GM10266 (cell line): Measurements from ENCODE around the gene ELMO1.

Source experiments
- DNase-seq: peaks from one replicate; pipeline ENCODE4 v3.0.0; 2012; ENCODE audit errors: extremely low spot score
- TF ChIP-seq, protein P1 (sequence below): IDR thresholded peaks from 2 replicates; pipeline ENCODE4 v1.5.1; 2012; ENCODE audit warnings: mild to moderate bottlenecking, low read depth; ENCODE audit not compliant: control insufficient read depth, insufficient read depth; ENCODE audit errors: missing control alignments

Gene ELMO1

DNA sequence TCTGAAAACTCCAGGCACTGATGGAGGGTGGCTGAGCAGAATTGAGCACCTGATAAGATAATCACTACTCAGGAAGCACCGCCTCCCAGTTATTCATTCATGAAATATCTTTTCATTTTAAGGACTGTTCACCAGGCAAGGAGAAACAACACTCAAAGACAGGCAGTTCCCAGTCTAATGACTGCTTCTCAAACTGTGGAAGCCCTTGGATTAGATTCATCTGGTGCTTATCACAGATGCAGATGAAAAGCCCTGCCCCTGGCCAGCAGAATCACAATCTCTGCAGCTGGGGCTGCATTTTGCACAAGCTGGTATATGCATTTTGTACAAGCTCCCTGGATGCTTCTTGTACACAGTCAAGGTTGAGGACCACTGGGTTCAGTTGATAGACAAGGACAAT lies 109.7 kb downstream of the ELMO1 start:
- DNase-seq: no peak
- TF ChIP-seq, protein P1, sequence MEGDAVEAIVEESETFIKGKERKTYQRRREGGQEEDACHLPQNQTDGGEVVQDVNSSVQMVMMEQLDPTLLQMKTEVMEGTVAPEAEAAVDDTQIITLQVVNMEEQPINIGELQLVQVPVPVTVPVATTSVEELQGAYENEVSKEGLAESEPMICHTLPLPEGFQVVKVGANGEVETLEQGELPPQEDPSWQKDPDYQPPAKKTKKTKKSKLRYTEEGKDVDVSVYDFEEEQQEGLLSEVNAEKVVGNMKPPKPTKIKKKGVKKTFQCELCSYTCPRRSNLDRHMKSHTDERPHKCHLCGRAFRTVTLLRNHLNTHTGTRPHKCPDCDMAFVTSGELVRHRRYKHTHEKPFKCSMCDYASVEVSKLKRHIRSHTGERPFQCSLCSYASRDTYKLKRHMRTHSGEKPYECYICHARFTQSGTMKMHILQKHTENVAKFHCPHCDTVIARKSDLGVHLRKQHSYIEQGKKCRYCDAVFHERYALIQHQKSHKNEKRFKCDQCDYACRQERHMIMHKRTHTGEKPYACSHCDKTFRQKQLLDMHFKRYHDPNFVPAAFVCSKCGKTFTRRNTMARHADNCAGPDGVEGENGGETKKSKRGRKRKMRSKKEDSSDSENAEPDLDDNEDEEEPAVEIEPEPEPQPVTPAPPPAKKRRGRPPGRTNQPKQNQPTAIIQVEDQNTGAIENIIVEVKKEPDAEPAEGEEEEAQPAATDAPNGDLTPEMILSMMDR: no peak

DNA sequence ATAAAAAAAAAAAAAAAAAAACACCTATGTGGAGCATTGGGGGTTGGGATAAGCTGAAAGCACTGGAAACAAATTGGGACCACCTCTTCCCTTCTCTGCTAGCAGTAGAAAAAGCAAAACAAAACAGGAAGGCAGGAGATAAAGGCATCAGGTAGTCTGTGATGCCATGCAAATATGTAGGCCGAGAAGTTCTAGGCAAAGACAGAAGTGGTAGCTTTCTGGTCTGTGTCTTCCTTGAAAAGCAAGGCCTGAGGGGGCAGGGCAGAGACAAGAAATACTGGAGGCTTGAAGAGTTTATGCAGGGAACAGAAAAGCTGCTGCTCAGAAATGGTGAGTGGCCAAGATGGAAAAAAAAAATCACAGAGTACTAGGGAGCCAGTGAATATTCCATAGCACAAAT lies 111.1 kb downstream of the ELMO1 start:
- TF ChIP-seq, protein P1: no peak
- DNase-seq: no peak

DNA sequence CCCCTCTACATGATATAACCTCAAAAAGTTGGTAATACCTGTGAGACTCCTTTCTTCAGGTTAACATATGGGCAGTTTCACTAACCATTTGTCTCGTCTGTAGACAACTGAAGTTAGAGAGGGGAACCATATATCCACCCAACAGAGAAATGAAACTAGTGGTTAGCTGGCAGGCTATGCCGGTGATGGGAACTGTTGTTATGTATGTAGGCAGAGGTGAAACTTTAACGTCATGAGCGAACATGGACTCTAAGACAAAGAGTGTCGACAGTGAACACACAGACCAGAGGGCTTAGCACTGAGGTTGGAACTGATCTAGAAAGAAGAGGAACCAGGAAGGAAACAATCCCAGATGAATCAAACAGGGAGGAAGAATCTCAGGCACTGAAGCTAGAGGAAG lies 112.4 kb downstream of the ELMO1 start:
- TF ChIP-seq, protein P1: no peak

DNA sequence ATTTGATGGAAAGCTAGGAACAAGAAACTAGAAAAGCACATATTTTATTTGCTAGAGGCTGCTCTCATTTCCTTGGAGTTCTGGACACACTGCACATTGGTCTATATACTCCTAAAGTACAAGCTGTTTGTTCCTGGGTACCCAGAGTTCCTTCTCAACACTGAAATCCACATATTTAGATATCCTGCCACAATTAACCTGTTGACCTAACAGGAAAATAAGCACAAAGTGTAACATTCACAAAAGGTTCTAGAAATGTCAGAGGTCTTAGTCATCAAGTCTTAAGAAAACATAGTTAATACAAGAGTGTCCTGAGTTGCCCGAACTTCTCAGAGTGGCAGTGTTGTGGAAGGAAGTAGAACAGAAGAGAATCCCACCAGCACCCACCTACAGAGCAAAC lies 115.6 kb downstream of the ELMO1 start:
- TF ChIP-seq, protein P1: no peak
- DNase-seq: no peak

More for the DNA sequence above, 112.4 kb downstream of the ELMO1 start:
- peak; percentile 69 for DNase-seq

DNA sequence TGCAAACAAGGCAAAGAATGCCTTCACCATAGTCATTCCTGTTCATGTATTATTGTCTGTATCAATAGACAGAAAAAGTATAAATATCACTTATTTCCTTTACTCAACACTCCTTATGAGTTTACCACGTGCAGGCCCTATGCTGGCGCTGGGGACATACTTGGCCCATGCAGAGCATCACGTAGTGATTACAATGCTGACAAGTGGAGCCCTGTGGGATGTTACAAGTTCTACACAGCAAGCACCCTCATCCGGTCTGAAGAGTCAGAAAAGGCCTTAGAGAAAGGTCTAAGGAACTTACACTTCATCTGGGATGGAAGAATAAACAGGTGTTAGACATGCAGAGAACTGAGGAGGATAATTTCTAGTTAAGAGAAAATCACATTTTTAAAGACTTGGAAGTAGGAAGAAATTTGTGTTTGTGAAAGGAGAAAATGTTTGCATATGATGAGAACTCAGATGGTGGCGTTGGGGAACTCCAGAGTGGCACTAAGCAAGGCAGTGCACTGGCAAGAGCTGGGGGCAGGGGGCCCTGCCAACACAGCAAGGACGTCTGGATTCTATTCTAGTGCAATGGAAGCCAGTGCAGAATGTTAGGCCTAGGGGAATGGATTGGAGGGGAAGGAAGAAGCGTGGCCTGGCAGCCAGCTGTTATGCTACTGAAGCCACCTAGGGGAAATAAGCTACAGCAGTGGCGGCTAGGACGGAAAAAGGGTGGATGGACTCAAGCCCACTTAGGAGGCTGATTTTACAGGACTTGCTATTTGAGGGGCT lies 116.2 kb downstream of the ELMO1 start:
- no peak for DNase-seq
- TF ChIP-seq, protein P1: no peak

DNA sequence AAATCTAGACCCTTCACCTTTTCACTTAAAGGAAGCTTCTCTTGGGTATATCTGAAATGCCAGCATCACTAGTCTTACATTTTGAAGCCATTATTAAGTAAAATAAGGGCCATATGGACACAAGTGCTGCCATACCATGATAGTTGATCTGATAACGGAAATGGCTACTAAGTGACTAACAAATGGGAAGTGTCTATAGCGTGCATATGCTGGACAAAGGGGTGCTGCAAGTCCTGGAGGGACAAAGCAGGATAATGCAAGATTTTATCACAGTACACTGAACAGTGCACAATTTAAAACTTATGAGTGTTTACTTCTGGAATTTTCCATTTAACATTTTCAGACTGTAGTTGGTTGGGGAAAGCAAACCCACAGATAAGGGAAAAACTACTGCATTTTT lies 117.9 kb downstream of the ELMO1 start:
- no peak for DNase-seq
- TF ChIP-seq, protein P1: no peak

DNA sequence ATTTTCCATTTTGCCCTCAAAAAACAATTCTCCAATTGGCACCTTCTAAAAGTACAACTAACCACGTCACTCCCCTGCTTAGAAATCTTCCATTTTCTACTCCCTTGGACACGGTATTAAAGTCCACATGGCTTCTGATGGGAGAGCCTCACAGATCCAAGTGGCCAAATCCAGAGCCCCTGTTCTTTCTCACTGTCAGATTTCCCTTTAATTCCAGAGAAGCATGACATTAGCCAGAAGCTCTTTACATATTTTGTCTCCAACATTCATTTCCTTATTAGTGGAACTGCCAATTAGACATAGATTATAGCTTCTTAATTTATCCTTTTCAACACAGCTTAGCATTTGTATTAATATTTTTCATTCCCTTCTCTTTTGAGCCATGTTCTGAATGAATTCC lies 118.7 kb downstream of the ELMO1 start:
- TF ChIP-seq, protein P1: no peak
- DNase-seq: no peak
